ENCODE data around the gene TRIM22.

- no peak for TF ChIP-seq CTCF (IDR thresholded peaks at IDR 0.05)
- no peak for TF ChIP-seq POLR2A (IDR thresholded peaks at IDR 0.05)
Observed at GRCh38 chr11:5674391-5674790, 15.2 kb upstream of the TRIM22 start.

All from vagina (tissue), 2 donors.